GM19240 (cell line): ENCODE data around the gene LRP11.
"Not testable (repeated sequence)": the region's sequence is repeated elsewhere in the genome, so short reads cannot be mapped to it uniquely, and the experiment has no call there.

ENCODE experiments used
- DNase-seq: peaks from one replicate; pipeline ENCODE4 v3.0.0; 2011; ENCODE audit warnings: low spot score; ENCODE audit not compliant: insufficient read length

Gene LRP11

DNA sequence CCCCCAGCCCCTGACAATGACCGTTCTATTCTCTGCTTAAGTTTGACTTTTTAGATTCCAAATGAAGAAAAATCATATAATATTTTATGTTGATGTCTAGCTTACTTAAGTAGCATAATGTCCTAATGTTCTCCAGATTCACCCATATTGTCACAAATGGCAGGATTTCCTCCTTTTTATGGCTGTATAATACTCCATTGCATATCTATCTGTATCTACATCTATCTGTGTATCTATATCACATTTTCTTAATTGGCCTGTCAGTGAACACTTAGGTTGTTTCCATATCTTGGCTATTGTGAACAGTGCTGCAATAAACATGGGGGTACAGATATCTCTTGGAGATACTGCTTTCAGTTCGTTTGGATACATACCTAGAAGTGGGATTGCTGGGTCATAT, 7.0 kb upstream of the LRP11 start:
- no peak for DNase-seq

DNA sequence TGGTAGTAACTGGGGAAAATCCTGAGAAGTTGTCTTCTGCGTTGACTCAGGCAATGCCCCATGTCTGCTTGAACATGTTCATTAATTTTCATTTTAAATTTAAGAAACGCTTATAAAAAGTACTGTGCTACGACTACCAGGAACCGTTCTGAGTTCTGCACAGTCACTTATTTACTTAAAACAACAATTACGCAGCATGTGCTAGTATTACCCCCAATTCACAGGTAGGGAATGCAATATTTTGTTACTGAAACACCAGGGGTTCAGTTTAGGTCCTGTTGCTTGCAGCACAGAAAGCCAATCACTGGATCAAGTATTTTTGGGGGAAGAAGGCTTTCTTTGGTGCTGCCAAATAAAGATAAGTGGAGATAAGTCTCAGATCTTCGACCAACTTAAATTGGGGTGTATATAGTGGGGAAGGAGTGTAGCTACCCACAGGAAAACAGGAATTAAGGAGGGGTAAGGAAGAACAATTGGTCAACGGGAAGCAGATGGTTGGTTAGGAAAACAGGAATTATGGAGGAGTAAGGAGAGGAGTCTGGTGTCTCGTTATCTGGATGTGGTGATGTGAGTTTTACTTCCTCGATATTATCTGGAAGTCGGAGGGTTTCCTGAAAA, 5.2 kb upstream of the LRP11 start:
- no peak for DNase-seq

DNA sequence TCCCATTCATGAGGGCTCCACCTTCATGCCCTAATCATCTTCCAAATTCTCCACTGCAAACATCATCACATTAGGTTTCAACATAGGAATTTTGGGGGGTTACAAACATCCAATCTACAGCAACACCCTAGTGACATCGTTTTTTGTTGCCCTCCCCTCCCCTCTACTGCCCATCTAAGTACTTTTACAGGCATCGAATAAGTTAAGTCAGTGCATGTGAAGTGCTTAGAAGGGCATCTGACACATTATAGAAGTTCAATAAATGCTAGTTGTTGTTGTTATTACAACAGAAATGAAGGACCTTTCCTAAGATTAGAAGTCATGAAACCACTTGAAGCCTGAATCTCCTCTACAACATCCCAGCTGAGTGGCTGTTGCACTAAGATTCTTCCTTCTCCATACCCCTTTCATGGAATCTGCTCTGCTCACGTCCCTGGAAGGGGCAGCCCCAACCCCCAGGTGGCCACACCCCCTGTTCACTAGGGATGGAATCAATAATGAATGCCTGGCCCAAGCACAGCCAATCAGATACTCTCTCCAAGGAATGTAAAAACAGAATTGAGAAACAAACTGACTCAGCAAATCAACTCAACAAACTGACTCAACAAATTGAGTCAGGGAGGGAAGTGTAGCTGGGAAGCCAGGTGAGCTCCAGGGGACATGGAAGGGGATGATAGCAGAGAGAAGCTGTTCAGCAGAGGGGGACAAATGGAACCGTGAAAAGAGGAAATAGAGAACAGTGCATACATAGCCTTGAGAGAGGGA, 3.9 kb upstream of the LRP11 start:
- DNase-seq, result no peak

DNA sequence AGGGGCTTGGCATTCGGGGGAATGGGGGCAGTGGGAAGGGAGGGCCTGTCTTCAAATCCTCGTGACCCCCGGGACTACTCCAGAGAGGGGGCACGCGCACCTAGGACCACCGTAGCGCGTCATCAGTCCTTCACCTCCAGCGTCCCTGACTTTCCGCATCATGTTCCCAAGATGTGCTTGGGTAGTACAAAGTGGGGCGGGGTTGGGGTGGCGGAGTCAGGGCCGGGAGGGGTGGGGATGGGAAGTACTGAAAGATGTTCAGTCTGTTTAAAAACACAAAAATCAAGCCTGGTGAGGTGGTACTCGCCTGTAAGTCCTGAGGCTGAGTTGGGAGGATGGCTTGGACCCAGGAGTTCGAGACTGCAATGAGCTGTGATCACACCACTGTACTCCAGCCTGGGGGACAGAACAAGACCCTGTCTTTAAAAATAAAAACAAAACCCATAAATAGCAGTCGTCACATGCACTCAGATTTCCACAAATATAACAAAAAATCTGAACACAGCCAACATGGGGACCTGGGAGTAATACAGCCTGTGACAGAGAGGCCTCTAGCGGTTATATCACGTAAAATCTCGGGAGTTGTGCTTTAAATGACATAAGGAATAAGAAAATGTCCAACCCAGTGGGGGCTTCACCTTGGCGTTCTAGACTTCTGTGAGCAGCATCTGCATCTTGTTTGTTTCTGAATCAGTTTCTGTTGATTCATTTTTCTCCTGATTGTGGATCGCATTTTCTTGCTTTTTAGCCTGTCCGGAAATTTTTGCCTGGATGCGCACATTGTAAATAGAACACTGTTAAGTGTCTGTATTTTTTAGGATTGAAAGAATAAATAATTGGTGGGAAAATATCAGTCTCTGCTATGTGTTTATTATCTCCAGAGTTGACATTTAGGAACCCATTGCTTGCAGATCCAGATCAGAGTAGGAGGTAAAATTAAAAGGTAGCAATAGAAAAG, 698 bp upstream of the LRP11 start:
- DNase-seq, result peak; percentile 23

DNA sequence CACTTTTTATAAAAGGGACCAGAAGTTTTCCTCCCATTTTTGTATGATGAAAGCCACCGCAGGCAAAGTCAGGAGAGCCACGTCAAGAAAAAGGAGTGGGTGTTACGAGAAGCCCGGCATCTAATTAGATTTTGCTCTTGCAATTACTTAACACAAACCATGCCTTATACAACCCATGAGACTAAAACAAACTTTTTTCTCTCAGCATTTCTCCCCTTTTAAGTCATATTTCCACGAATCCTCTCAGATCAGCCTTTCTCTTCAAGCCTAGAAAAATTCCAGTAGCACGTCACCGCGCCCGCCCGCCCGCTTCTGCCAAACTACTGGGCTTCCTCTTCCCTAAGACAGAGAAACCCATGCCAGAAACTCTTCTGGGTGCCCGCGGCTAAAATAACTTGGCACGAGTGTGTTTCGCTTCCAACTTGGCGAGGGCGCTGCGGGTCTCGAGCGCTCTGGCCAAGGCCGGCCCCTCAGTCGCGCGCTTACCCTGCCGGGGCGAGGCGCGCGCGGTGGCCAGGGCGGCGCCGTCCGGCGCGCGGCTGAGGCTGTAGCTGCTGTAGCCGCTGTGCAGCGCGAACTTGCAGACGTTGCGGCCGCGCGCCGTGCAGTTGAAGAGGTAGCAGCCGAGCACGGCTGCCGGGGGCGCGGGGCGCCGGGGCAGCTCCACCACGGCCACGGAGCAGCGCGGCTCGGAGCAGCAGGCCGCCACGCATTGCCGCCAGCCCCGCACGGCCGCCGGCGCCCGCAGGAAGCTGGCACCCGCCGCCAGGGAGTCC, 1.0 kb downstream of the LRP11 start:
- DNase-seq, result no peak

DNA sequence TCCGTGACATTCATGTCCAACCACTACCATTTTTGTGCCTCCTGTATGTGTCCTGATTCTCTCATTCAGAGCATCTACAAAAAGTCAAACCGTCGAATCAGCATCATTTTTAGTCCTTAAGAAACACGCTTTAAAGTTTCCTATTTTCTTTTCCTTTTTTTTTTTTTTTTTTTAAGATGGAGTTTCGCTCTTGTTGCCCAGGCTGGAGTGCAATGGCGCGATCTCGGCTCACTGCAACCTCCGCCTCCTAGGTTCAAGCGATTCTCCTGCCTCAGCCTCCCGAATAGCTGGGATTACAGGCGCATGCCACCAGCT, 1.8 kb downstream of the LRP11 start:
- DNase-seq, result not testable (repeated sequence)

DNA sequence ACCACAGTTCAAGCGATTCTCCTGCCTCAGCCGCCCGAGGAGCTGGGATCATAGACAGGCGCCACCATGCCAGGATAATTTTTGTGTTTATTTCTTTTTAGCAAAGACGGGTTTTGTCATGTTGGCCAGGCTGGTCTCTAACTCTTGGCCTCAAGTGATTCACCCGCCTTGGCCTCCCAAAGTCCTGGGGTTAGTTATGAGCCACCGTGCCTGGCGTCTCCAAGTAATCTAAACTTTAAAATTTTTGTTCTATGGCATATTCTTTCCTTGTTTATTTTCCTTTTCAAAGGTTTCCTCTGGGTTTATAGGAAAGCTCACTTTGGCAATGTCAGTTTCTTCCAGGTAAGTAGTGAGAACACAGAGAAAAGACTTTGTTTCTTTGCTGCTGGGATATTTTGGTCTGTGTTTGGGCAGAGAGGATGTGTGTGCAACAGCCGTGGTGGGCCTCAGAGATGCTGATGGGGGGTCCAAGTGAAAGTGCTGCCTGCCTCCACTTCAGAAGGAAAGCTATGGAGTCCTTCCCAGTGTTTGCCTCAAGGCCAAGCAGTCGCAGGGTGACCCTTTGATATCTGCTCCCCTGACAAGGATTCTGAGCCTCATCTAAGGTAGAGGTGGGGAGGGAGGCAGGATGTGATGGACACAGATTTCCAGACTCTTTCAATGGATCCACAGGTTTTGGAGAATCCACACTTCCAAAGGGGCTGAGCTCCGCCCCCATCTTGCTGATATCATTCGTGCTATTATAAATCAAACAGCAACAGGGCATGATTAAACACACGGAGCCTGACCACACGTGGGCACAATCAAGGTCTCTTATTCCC, 2.3 kb downstream of the LRP11 start:
- no peak for DNase-seq

DNA sequence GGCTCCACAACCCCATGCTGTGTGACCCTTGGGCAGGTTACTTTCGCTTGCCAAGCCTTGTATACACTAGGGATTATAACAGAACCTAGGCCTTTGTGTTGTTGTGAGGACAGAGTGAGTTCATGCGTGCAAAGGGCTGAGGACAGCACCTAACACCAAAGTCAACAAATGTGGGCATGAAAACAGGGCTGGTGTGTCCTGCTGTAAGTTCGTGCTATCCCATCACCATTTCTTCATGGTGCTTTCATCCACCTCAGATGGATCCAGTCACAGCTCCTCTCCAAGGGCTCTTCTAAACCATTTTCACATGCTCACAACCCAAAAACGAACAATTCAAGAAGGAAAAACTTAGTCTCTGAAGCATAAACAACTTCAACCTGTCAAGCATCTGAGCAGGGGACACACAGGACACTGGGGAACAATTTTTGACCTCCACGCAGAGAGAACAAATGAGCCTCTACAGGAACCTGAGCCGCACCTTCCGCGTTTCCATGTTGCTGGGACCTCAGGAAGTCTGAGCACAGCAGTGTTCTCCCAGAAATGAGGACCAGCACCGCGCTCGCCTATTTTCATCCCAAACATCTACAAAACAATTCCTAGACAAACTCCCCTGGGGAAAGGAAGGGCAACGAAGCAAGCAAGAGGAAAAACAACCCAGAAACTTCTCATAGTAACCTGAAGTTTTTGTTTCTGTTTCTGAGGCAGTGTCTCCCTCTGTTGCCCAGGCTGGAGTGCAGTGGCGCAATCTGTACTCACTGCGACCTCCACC, 3.1 kb downstream of the LRP11 start:
- DNase-seq, result no peak

DNA sequence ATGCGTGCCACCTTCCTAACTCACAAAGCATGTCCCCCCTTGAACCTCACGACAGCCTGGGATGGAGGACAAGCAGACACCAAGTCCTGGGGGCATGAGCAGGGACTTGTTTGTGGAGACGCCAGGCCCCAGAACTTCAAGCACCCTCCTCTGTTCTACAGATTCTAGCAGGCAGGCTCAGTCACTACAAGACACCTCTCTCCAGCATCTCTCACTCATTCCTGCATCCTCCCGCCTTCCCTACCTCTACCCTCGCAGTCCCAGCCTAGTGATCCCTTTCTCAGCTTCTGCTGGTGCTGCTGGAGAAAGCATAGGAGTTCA, 3.7 kb downstream of the LRP11 start:
- DNase-seq, result no peak

DNA sequence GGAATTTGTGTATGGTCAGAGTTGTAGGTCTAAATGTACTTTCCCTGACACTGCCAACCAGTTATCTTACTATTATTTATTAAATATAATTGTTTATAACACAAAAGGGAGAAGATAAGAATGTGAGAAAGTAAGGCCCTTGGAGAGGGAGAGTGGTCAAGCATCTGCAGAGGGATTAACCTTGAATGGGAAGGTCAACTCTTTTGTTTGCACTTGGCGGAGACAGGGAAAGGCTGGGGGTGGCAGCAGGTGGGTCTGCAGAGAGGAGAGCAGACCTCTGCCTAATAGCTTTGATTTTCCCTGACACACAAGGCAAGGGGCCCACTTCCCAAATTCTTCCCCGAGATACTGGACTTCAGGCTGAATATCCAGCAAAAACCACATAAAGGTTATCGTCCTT, 4.2 kb downstream of the LRP11 start:
- no peak for DNase-seq

DNA sequence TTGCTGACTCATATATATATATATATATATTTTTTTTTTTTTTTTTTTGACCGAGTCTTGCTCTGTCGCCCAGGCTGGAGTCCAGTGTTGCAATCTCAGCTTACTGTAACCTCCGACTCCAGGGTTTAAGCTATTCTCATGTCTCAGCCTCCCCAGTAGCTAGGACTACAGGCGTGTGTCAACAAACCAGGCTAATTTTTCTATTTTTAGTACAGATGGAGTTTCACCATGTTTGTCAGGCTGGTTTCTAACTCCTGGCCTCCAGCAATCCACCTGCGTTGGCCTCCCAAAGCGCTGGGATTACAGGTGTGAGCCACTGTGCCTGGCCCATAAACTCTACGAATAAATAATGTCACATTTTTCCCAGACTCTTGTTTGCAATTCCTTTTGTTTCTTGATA, 4.8 kb downstream of the LRP11 start:
- DNase-seq, result no peak

DNA sequence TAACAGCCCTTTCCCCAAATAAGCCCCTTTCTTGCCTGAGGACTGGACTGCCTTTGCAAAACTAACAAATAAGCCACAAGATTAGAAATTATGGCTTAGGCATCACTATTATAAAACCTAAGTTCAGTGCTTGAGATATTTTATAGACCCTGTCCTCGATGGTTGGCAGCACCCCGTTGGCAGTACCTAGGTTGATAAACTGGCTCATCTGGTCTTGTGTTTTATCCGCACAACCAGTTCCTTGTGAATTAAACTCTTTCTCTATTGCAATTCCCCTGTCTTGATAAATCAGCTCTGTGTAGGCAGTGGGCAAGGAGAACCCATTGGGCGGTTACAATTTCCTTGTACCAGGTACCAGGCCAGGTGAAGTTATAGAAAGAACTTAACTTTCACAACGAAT, 6.6 kb downstream of the LRP11 start:
- no peak for DNase-seq

DNA sequence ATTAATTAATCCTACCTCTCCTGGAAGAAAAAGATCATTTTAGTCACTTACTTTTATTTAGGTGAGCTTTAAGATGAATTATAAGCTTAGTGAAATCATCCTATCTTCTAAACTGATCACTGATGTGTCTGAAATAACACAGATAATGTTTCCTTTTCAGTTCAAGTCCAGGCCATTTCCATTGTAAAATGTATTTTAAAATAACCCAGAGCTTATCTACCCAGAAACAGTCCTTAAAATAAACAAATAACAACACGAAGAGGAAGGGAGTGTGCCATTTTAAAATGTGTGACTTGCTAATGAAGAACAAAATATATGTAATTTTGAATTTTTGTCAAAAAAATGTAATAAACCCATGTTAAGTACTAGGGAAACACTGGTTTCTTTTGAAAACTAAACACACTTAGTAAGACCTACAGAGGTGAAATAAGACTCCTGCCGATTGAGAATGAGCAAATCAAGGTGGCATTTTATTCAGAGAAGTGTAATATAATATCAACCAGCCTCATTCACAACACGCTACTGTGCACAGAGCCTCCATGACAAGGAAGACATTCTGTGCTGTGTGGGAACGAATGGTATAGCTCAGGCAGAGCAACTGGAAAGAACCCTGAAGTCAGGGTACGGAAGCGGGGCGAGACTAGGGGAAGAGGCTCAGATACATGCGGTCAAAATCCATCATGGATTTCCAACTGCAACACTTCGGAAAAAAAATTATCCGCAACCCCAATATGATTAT, 7.7 kb downstream of the LRP11 start:
- DNase-seq, result no peak

DNA sequence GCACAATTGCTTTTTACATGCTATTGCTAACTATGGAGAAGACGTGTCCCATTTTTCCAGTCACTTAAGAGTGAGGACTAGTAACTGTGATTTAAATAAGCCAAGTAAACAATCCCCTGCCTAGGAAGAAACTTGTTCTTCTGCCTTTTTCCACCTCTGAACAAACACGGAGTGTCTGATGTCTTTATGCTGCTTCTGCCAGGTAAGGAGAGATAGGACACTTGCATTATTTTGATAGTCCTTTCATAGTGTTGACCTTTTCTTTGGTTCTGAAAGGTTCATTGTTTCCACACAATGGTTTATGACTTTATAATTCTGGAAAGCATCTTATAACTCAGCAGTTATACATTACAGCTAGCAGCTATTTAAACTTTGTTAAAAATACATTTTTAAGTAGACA, 8.4 kb downstream of the LRP11 start:
- no peak for DNase-seq

DNA sequence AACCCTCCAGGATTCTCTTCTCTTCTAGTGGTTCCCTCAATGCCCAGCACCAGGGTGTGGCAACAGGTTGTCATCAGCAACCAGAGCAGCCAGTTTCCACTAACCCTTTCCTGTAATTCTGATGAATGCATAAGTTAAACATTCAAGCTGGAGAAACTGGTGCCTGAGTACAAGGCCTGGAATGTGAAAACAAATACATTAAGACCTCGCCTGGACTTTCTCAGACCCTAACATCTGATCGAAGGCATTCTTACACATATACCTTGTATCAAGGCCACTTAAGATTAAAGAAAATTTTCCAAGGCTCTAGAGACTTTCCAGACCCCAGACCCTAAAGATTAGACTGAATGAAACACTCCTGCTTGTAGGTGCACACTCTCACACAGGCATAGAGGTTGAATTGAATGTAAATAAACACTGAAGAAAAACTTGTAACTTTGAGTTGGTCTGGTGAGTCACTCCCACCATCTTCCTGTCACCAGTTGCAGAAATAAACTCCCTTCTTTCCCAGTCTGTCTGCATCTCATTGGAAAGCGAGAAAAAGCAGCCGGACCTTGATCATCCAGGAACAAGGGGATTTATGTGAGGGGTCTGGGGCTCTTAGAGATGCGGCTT, 9.0 kb downstream of the LRP11 start:
- no peak for DNase-seq

DNA sequence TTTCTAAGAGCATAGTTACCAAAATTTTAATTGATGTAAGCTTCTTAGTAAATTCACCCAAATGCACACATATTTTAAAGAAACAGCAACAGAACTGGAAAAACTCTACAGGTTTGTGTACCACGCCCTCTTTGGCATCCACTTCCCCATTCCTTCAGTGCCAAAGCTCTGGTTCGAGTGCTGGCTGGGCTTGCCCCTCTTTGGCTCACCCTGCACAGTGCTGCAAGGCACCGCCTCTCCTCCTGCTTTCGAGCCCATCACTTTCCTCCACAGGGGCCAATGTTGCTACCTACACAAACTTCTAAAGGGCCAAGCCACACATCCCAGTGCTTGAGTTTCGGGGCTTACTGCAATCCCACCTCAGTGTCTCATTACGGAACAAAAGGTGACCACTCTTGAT, 9.6 kb downstream of the LRP11 start:
- DNase-seq, result no peak

DNA sequence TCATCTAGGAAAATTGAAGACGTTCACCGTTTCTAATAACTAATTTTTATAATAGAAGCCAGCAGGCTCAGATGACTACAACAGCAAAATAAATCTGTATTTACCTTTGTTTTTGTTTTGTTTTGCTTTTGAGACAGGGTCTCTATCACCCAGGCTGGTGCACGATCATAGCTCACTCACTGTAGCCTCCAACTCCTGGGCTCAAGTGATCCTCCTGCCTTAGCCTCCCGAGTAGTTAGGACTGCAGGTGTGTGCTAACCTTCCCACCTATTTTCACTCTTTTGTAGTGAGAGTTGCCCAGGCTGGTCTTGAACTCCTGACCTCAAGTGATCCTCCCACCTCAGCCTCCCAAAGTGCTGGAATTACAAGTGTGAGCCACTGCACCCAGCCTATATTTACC, 10.1 kb downstream of the LRP11 start:
- DNase-seq, result not testable (repeated sequence)

DNA sequence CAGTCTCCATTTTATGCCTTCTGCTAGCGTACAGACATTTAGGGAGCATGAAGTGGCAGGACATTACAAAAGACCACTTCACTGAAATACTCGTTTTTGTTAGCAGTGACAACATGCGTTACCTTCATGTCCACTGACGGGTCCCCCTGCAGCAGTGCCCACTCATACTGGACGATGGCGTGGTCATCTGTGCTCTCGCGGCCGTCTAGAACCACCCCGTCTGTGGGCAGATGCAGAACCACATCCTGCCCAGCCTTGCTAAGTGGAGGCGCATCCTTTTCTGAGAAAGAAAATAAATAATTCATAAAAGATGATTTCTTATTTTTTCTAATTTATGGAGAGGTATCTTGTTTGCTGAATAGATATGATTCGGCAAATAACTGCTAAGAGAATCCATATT, 11.3 kb downstream of the LRP11 start:
- DNase-seq, result no peak

DNA sequence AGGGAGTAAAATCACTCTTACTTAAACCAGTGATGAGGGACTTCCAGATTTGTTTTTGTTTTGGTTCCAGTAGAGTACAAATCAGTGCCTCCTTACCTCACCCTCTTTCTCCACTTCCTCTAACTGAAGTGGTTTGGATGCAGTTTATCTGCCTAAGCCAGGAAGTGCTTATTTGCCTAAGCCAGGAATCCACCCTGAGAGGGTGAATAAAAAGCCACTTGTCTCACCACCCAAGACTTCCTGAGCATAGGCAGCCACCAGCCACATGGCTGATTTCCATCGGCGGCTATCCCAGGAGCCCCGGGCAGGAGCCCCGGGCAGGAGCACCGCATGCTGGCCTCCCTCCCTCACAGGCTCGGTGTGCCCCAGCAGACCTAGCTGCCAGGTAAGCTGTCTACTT, 12.0 kb downstream of the LRP11 start:
- DNase-seq, result no peak
